HG02870 (cell line): ENCODE data around the gene KRT16.
"Not testable (repeated sequence)": the region's sequence is repeated elsewhere in the genome, so short reads cannot be mapped to it uniquely, and the experiment has no call there.

Experiments used
- ATAC-seq: cut with Tn5 transposase; IDR thresholded peaks from one replicate; pipeline ENCODE4 v1.9.1; 2021; ENCODE audit warnings: mild to moderate bottlenecking, moderate library complexity; ENCODE audit not compliant: unreplicated experiment

Gene KRT16

GRCh38 chr17:41628621-41629255, 16.2 kb upstream of the KRT16 start:
- ATAC-seq: not testable (repeated sequence)

DNA sequence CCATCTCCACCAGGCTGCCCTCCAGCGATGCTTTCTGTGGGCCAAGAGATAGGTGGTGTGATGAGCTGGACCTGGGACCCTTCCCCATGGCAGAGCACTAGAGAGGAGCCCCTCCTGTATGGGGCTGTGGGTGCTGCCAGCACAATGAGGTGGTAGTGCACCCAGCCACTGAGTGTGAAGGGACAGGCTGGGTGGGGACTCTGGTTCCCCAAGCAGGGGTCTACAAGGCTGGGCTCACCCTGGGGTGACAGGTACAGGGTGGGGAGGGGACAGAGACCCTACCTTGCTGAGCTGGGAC, 15.5 kb upstream of the KRT16 start:
- ATAC-seq: not testable (repeated sequence)

- no peak for ATAC-seq
Observed at GRCh38 chr17:41627316-41628072, 14.9 kb upstream of the KRT16 start.

- not testable (repeated sequence) for ATAC-seq
Observed at GRCh38 chr17:41626914-41627295, 14.3 kb upstream of the KRT16 start.

- not testable (repeated sequence) for ATAC-seq
Observed at GRCh38 chr17:41626028-41626913, 13.7 kb upstream of the KRT16 start.

GRCh38 chr17:41625602-41626001, 13.0 kb upstream of the KRT16 start:
- no peak for ATAC-seq

DNA sequence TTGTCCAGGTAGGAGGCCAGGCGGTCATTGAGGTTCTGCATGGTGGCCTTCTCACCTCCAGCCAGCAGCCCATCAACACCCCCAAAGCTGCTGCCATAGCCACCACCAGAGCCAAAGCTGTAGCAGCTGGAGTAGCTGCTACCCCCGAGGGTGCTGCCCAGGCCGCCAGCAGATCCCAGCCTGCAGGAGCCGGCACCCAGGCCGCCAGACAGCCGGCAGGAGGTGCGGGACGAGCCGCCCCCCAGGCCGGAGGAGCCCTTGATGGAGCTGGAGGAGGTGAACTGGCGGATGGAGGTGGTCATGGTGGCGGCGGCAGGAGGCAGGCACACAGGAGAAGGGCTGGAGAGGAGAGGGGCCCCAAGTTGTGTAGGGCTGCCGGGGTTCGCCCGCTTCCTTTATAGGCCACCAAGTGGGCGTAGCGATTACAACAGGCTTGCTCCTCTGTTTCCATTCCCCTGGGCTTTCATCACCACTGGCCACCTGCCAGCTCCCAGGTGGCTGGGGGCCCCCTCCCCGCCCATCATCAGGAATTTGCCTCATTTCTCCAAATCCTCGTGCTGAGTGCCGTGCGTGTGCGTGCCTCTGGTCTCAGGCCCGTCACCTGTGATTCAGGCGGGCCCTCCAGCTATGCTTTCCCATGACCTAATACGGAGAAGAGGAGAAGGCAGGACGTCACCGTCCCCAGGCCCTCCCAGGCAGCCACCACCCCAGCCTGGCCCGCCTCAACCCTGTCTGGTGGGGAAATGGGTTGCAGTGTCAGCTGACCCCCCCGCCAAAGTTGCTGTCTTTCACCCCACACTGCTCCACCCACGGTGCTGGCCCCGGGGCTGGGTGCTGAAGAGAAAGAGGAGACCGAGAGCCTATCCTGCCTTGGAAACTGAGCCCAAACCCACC, 11.9 kb upstream of the KRT16 start, which contains the start of gene KRT17:
KRT17 (minus strand) TSS at position 368 of the 894 bp plus-strand sequence; CDS start at position 302, 66 bp downstream.
- ATAC-seq: no peak

DNA sequence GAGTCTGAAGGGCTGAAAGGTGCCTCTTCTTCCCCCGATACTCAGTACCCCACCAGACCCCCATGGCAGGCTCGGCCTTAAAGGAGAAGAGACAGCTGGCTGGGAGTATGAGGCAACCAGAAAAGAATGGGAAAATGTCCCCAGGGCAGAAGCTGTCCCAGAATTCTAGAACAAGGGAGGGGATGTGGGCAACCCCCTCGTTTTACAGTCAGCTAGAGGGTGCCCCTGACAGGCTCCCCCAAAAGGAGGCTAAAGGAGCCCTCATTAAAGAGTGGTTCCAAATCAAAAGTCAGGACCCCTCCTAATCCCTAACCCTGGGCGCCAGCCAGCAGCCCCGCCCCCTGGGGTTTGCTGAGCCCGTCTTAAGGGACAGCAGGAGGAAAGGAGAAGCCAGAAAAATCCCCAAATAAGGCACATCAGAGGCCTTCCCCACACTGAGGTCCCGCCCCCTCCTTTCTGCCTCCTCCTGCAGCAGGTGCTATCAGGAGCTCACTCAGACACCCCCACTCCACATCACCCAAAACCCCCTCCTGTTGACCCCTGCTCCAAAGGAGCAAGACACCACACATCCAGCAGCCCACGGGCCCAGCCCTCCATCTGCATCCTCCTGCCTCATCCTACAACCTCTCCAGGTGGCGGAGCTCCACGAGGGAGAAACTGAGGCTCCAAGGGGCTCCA, 10.8 kb upstream of the KRT16 start:
- not testable (repeated sequence) for ATAC-seq

DNA sequence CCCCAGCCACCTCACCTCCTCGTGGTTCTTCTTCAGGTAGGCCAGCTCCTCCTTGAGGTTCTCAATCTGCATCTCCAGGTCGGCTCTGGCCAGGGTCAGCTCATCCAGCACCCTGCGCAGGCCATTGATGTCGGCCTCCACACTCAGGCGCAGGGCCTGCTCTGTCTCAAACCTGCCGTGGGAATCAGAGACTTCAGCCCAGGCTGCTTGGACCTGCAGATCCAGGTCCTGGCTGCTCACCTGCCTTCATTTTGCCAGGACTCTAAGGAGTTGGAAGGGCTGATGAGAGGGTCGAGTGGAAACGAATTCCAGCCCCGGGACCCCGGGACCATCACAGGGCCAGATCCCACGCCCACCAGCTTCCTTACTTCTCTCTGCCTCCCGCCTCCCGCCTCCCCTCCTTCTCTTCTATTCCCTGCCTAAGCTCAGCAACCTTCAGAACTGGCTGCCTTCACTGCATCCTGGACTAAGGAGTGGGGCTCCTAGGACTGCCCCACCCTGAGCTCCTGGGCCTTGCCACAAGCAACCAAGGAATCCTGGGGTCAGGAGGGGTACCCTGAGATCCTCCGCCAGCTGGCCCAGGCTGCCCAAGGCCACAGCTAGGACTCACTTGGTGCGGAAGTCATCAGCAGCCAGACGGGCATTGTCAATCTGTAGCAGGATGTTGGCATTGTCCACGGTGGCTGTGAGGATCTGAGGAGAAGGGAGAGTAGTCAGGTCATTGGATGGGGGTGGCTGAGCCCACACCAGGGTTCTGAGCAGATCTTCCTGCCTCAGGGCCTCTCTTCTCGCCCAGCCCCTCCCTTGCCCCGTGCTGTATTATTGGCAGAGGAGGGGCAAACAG, 10.0 kb upstream of the KRT16 start:
- ATAC-seq: not testable (repeated sequence)

DNA sequence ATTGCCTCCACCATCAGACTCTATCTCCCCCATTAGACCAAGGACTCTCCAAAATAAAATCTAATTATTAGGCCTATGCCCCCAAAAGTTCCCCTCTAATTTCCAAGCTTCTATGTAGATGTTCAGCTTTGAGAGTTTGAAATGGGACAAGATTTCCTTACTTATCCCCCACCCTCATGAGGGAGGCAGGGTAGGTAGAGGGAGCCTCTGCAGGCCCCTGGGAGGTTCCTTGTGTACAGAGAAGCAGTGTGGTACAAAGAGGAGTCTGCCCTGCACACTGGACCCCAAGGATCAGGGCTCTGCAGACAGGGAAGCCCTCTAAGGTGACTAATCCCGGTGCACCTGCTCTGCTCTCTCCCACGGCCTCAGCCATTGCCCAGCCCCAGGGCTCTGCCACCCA, 9.3 kb upstream of the KRT16 start:
- ATAC-seq: no peak

GRCh38 chr17:41621435-41621817, 8.9 kb upstream of the KRT16 start:
- not testable (repeated sequence) for ATAC-seq

- ATAC-seq: no peak
Observed at GRCh38 chr17:41620583-41621434, 8.2 kb upstream of the KRT16 start.

DNA sequence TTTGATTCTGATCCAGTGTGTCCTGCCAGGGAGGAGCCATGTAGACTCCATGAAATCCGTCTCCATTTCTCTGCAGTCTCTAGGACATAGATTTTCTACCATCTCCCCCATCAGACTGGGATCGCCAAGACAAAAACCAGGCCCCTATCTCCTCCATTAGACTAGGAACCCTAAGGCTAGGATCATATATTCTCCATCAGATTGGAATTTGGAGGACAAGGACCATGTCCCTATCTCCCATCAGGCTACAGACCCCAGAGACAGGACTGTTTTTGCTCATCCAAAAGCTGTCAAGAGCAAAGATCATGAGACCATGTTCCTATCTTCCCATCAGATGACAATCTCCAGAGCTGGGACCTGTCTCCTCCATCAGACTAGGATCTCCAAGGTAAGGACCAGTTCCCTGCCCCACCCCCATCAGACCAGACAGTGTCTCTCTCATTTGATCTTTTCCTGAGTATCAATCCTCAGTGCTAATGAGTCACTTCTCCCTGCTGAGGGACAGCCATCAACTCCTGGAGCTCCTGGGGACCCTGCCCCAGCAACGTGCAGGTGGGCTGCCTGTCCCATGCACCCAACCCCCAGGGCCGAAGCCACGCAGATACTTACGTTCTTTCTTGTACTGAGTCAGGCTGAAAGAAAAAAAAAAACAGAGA, 7.5 kb upstream of the KRT16 start:
- not testable (repeated sequence) for ATAC-seq

DNA sequence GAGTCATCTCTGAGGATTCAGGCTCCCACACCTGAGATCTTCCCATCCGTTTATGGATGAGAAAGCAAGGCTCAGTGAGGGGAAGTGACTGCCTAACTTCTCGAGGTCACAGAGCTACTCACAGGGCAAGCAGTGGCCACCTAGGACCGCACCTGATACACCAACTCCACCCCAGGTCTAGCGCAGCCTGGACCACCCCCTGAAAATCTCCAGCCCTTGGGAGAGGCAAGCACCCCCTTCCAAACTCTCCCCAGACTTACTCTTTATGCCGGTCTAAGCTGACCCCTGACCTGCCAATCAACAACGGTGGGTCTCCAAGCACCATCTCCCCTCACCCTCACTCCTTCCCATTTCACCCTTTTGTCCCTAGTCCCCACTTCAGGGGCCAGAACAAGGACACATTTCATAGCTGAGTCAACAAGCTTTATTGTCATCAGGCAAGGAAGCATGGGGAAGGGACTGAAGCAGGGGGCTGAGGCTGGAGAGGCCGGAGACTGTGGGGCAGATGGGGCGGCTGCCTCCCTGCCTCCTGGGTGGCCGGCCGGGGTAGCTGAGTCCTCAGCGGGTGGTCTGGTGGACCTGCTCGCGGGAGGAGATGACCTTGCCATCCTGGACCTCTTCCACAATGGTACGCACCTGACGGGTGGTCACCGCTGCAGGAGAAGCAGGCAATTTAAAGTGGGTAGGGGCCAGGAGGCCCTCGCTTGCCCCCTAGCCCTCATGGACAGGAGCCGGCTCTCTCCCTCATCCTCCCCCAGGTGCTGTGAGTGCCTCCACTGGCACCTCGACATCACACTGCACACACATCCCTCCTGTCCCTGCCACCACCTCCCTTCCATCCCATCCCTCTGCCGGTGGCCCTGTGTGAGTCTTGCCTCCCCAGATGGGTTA, 6.7 kb upstream of the KRT16 start:
- no peak for ATAC-seq

DNA sequence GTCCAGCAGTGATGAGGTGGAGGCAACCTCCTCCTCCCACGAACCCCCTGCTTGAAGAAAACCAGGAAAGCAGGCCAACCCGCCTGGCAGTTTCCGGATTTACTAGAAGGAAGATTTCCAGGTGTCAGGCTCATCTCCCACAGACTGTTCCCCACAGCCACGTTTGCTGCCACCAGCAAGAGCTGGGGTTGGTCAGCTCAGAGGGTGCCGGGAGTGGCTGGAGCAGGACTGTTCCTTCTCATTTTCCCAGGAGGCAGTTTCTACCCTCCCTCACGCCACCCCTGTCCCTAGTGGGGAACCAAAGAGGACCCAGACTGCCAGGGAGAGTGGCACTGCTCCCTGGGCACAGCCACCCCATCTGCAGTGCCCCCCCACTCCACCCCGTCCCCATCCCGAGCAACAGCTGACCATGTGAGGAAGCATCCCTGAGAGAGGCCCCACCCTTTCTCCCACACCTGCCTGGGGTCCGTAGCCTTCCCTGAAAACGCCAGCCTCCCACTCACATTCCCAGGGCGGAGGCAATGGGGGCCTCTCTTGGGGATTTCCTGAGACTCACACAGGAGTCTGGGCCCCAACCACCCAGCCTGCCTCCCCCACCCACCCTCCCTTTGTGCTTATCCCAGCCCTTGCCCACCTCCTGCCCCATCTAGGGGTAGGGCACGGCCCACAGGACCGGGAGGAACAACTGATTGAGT, 5.9 kb upstream of the KRT16 start:
- no peak for ATAC-seq

DNA sequence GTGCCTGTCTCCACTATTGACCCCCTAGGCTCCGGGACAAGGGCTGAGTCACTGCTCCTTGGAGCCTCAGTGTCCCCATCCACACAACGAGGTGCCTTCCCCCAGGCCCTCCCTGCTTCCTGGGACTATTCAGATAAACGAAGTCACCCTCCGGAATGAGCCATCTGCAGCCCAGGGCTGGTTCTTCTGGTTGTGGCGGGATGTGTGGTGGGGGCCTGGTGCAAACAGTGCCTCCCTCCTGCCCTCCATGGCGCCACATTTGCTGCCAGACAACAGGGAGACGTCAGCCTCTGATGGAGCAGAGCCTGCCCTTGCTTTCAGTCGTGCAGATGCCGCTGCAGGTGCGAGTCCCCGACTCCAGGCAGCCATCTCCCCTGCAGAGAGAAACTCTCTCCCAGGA, 5.1 kb upstream of the KRT16 start:
- no peak for ATAC-seq
